ENCODE data around the gene APOM.

Gene APOM

GRCh38 chr6:31633447-31633846 lies 22.2 kb upstream of the APOM start:
- TF ChIP-seq CTBP1 (IDR thresholded peaks at IDR 0.05; ENCODE audit: borderline replicate concordance) (no peak), TARDBP (IDR thresholded peaks at IDR 0.05) (no peak), L3MBTL2 (conservative IDR thresholded peaks at IDR 0.05) (no peak), FOXK2 (IDR thresholded peaks at IDR 0.05) (no peak), FOXM1 (IDR thresholded peaks at IDR 0.05; ENCODE audit: borderline replicate concordance) (no peak), FOXA1 (IDR thresholded peaks at IDR 0.05) (no peak), PKNOX1 (IDR thresholded peaks at IDR 0.05) (no peak), ELF4 (IDR thresholded peaks at IDR 0.05) (no peak), SP1 (IDR thresholded peaks at IDR 0.05) (no peak), HDGF (IDR thresholded peaks at IDR 0.05; ENCODE audit: borderline replicate concordance) (no peak), ZNF384 (IDR thresholded peaks at IDR 0.05) (no peak), LEF1 (IDR thresholded peaks at IDR 0.05; ENCODE audit: borderline replicate concordance) (no peak), BHLHE40 (IDR thresholded peaks at IDR 0.05; ENCODE audit: borderline replicate concordance) (no peak), NFRKB (IDR thresholded peaks at IDR 0.05) (no peak), ARNT (IDR thresholded peaks at IDR 0.05) (no peak), SUZ12 (IDR thresholded peaks at IDR 0.05) (no peak)
- CTCF ChIA-PET, result no interaction called here
- POLR2A ChIA-PET, result interaction anchor here (0.8 to 1.4 kb wide), 4 partner anchors 10 to 92 kb away, joined by 3 to 5 read pairs (median 4); partner anchors contain the start of gene DDX39B
- no peak for DNase-seq (ENCODE audit: extremely low spot score)

GRCh38 chr6:31634131-31634530 lies 21.6 kb upstream of the APOM start:
- TF ChIP-seq FOXA1 (IDR thresholded peaks at IDR 0.05), result no peak
- no peak for TF ChIP-seq FOXM1 (IDR thresholded peaks at IDR 0.05; ENCODE audit: borderline replicate concordance)
- no peak for TF ChIP-seq PKNOX1 (IDR thresholded peaks at IDR 0.05)
- no peak for TF ChIP-seq BHLHE40 (IDR thresholded peaks at IDR 0.05; ENCODE audit: borderline replicate concordance)
- no peak for TF ChIP-seq ARNT (IDR thresholded peaks at IDR 0.05)
- TF ChIP-seq FOXK2 (IDR thresholded peaks at IDR 0.05), result no peak
- no peak for TF ChIP-seq HDGF (IDR thresholded peaks at IDR 0.05; ENCODE audit: borderline replicate concordance)
- no peak for TF ChIP-seq SP1 (IDR thresholded peaks at IDR 0.05)
- TF ChIP-seq ZNF384 (IDR thresholded peaks at IDR 0.05), result no peak
- TF ChIP-seq NFRKB (IDR thresholded peaks at IDR 0.05), result no peak
- no peak for TF ChIP-seq ELF4 (IDR thresholded peaks at IDR 0.05)
- no peak for TF ChIP-seq LEF1 (IDR thresholded peaks at IDR 0.05; ENCODE audit: borderline replicate concordance)
- no peak for TF ChIP-seq TARDBP (IDR thresholded peaks at IDR 0.05)
- no peak for TF ChIP-seq SUZ12 (IDR thresholded peaks at IDR 0.05)
- no peak for TF ChIP-seq L3MBTL2 (conservative IDR thresholded peaks at IDR 0.05)
- TF ChIP-seq CTBP1 (IDR thresholded peaks at IDR 0.05; ENCODE audit: borderline replicate concordance), result no peak
- ChIA-PET CTCF (no interaction called here), POLR2A (interaction anchor here (1.0 to 2.0 kb wide), 4 partner anchors 9 to 92 kb away, joined by 3 to 11 read pairs (median 4); partner anchors contain the start of genes BAG6 and DDX39B)
- no peak for DNase-seq (ENCODE audit: extremely low spot score)

GRCh38 chr6:31634969-31635575 lies 20.6 kb upstream of the APOM start:
- no peak for DNase-seq (ENCODE audit: extremely low spot score)
- TF ChIP-seq FOXA1 (IDR thresholded peaks at IDR 0.05), result no peak
- TF ChIP-seq HDGF (IDR thresholded peaks at IDR 0.05; ENCODE audit: borderline replicate concordance), result no peak
- TF ChIP-seq FOXM1 (IDR thresholded peaks at IDR 0.05; ENCODE audit: borderline replicate concordance), result no peak
- no peak for TF ChIP-seq ELF4 (IDR thresholded peaks at IDR 0.05)
- TF ChIP-seq SP1 (IDR thresholded peaks at IDR 0.05), result no peak
- TF ChIP-seq SUZ12 (IDR thresholded peaks at IDR 0.05), result no peak
- TF ChIP-seq PKNOX1 (IDR thresholded peaks at IDR 0.05), result no peak
- ChIA-PET CTCF (interaction anchor here (1.1 kb wide), 1 partner anchor 17 kb away, joined by 3 read pairs; no protein-coding TSS in a partner anchor), POLR2A (interaction anchor here (1.0 to 2.0 kb wide), 5 partner anchors 10 to 88 kb away, joined by 3 to 11 read pairs (median 7); partner anchors contain the start of genes ATP6V1G2, BAG6, LY6G5B and NFKBIL1)

GRCh38 chr6:31636698-31637596 lies 18.7 kb upstream of the APOM start:
- DNase-seq (ENCODE audit: extremely low spot score), result no peak
- POLR2A ChIA-PET, result interaction anchor here (0.6 to 3.7 kb wide), 10 partner anchors 9 to 90 kb away, joined by 3 to 20 read pairs (median 4); partner anchors contain the start of genes ATP6V1G2, BAG6, C6orf47 and GPANK1
- TF ChIP-seq BHLHE40 (IDR thresholded peaks at IDR 0.05; ENCODE audit: borderline replicate concordance), result no peak
- TF ChIP-seq HDGF (IDR thresholded peaks at IDR 0.05; ENCODE audit: borderline replicate concordance), result no peak
- no peak for TF ChIP-seq TARDBP (IDR thresholded peaks at IDR 0.05)
- TF ChIP-seq ARNT (IDR thresholded peaks at IDR 0.05), result no peak
- TF ChIP-seq FOXM1 (IDR thresholded peaks at IDR 0.05; ENCODE audit: borderline replicate concordance), result no peak
- no peak for TF ChIP-seq SP1 (IDR thresholded peaks at IDR 0.05)
- no peak for TF ChIP-seq NFRKB (IDR thresholded peaks at IDR 0.05)
- CTCF ChIA-PET, result no interaction called here

GRCh38 chr6:31639043-31639442 lies 16.7 kb upstream of the APOM start:
- CTCF ChIA-PET, result no interaction called here
- no peak for DNase-seq (ENCODE audit: extremely low spot score)
- POLR2A ChIA-PET, result interaction anchor here (1.0 to 3.7 kb wide), 8 partner anchors 10 to 92 kb away, joined by 3 to 20 read pairs (median 4); partner anchors contain the start of genes ATP6V1G2, BAG6, C6orf47 and CSNK2B
- TF ChIP-seq NFRKB (IDR thresholded peaks at IDR 0.05) (no peak), FOXK2 (IDR thresholded peaks at IDR 0.05) (no peak), ARNT (IDR thresholded peaks at IDR 0.05) (no peak), BHLHE40 (IDR thresholded peaks at IDR 0.05; ENCODE audit: borderline replicate concordance) (no peak), HDGF (IDR thresholded peaks at IDR 0.05; ENCODE audit: borderline replicate concordance) (no peak), LEF1 (IDR thresholded peaks at IDR 0.05; ENCODE audit: borderline replicate concordance) (no peak), SUZ12 (IDR thresholded peaks at IDR 0.05) (no peak), FOXA1 (IDR thresholded peaks at IDR 0.05) (no peak), ELF4 (IDR thresholded peaks at IDR 0.05) (no peak)
